ENCODE measurements around the gene NCOR1.
"Not testable (repeated sequence)": the region's sequence is repeated elsewhere in the genome, so short reads cannot be mapped to it uniquely, and the experiment has no call there.

DNA sequence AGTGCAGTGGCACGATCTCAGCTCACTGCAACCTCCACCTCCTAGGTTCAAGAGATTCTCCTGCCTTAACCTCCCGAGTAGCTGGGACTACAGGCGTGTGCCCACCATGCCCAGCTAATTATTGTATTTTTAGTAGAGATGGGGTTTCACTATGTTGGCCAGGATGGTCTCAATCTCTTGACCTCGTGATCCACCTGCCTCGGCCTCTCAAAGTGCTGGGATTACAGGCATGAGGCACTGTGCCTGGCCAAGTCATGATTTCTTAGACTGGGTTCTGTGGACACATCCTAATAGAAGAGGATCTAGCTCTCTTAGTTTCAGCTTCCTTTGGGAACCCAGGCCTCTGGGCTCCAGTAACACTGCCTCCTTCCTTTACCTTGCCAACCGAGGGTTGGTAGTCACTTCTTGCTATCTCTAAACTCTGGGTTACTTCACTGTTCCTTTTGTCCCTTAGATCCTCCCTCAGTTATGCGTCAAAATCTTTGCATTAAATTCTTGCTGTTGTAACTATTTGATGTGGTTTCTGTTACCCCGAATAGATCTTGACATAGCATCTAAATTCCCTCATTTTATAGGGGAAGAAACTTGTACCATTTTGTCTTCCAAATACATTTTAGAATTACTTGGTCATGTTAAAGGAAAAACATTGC, 14.7 kb upstream of the NCOR1 start:
- not testable (repeated sequence) for TF ChIP-seq CTCF (conservative IDR thresholded peaks at IDR 0.05); ZFX (IDR thresholded peaks at IDR 0.05)

Measured in C4-2B (cell line).